Brain pericyte (primary cell): ENCODE data around the gene ROR2.
A peak's percentile ranks its signal among the peaks of the same experiment; 100 is the strongest.
"Not testable (repeated sequence)": the region's sequence is repeated elsewhere in the genome, so short reads cannot be mapped to it uniquely, and the experiment has no call there.

Experiments
- DNase-seq: peaks from one replicate; pipeline ENCODE4 v3.0.0-alpha.2; 2012; ENCODE audit warnings: low read depth, low spot score

Gene ROR2

GRCh38 chr9:91580136-91580535 lies 369.9 kb downstream of the ROR2 start:
- no peak for DNase-seq

GRCh38 chr9:91578911-91579310 lies 371.1 kb downstream of the ROR2 start:
- DNase-seq, result no peak

GRCh38 chr9:91577633-91578061 lies 372.4 kb downstream of the ROR2 start:
- DNase-seq, result no peak

GRCh38 chr9:91572811-91573210 lies 377.2 kb downstream of the ROR2 start:
- DNase-seq, result no peak

GRCh38 chr9:91572044-91572443 lies 378.0 kb downstream of the ROR2 start:
- no peak for DNase-seq

- DNase-seq, result no peak
Observed at GRCh38 chr9:91571036-91571435, 379.0 kb downstream of the ROR2 start.

GRCh38 chr9:91567642-91568274 lies 382.3 kb downstream of the ROR2 start:
- no peak for DNase-seq

GRCh38 chr9:91564081-91564670 lies 385.9 kb downstream of the ROR2 start:
- DNase-seq, result no peak

GRCh38 chr9:91562416-91562815 lies 387.6 kb downstream of the ROR2 start:
- no peak for DNase-seq

- no peak for DNase-seq
Observed at GRCh38 chr9:91560301-91560700, 389.7 kb downstream of the ROR2 start.

GRCh38 chr9:91558879-91559278 lies 391.1 kb downstream of the ROR2 start:
- no peak for DNase-seq

GRCh38 chr9:91558395-91558794 lies 391.6 kb downstream of the ROR2 start:
- DNase-seq, result no peak

- no peak for DNase-seq
Observed at GRCh38 chr9:91557327-91557726, 392.7 kb downstream of the ROR2 start.

GRCh38 chr9:91555132-91555531 lies 394.9 kb downstream of the ROR2 start:
- no peak for DNase-seq

GRCh38 chr9:91549177-91549576 lies 400.9 kb downstream of the ROR2 start:
- no peak for DNase-seq

- DNase-seq, result no peak
Observed at GRCh38 chr9:91547081-91547480, 402.9 kb downstream of the ROR2 start.

- no peak for DNase-seq
Observed at GRCh38 chr9:91546574-91546973, 403.5 kb downstream of the ROR2 start.

GRCh38 chr9:91541734-91542133 lies 408.3 kb downstream of the ROR2 start:
- no peak for DNase-seq

GRCh38 chr9:91540506-91540905 lies 409.5 kb downstream of the ROR2 start:
- not testable (repeated sequence) for DNase-seq

GRCh38 chr9:91536211-91536691 lies 413.8 kb downstream of the ROR2 start:
- peak; percentile 50 for DNase-seq

- no peak for DNase-seq
Observed at GRCh38 chr9:91534374-91534773, 415.7 kb downstream of the ROR2 start.

- DNase-seq, result no peak
Observed at GRCh38 chr9:91533382-91533781, 416.6 kb downstream of the ROR2 start.

- no peak for DNase-seq
Observed at GRCh38 chr9:91532325-91532724, 417.7 kb downstream of the ROR2 start.

- no peak for DNase-seq
Observed at GRCh38 chr9:91530829-91531228, 419.2 kb downstream of the ROR2 start.
